GM12878 (cell line): ENCODE measurements around the gene MSL1. TPM values are rescaled to one million over a fixed set of nuclear protein-coding genes. Genes with fewer than 3 reads are reported as not detected.

Experiments
- CBFB ChIP-seq: IDR thresholded peaks from 2 replicates; pipeline ENCODE4 v1.6.1; 2016; ENCODE audit warnings: antibody characterized with exemption, low read depth
- CBX3 ChIP-seq: fragments of 200-600 bp; sonication (generic); IDR thresholded peaks from 2 replicates; pipeline ENCODE4 v1.6.1; 2016; ENCODE audit warnings: low read depth, borderline replicate concordance
- CREB1 ChIP-seq: IDR thresholded peaks from 2 replicates; pipeline ENCODE4 v1.6.1; 2012; ENCODE audit warnings: low read depth, mild to moderate bottlenecking, inconsistent platforms
- FOXK2 ChIP-seq: fragments of 450-650 bp; IDR thresholded peaks from 2 replicates; pipeline ENCODE4 v1.6.1; 2017; ENCODE audit warnings: mild to moderate bottlenecking, moderate library complexity
- FOXM1 ChIP-seq: IDR thresholded peaks from 2 replicates; pipeline ENCODE4 v1.6.1; 2012; ENCODE audit warnings: low read depth, mild to moderate bottlenecking, inconsistent platforms, low read length, moderate library complexity
- MEF2A ChIP-seq: IDR thresholded peaks from 2 replicates; pipeline ENCODE4 v1.6.1; 2011; ENCODE audit warnings: low read depth, mild to moderate bottlenecking, low read length, moderate library complexity; ENCODE audit not compliant: insufficient read depth
- NFXL1 ChIP-seq: fragments of 450-650 bp; IDR thresholded peaks from 2 replicates; pipeline ENCODE4 v1.6.1; 2017; ENCODE audit warnings: antibody characterized with exemption, mild to moderate bottlenecking, borderline replicate concordance
- RELB ChIP-seq: fragments of 450-650 bp; IDR thresholded peaks from 2 replicates; pipeline ENCODE4 v1.6.1; 2017; ENCODE audit warnings: low read depth, mild to moderate bottlenecking, moderate library complexity
- RFX5 ChIP-seq: IDR thresholded peaks from 2 replicates; pipeline ENCODE4 v1.6.1; 2011; ENCODE audit warnings: low read depth, low read length, improper control_type of control experiment
- TBL1XR1 ChIP-seq: IDR thresholded peaks from 2 replicates; pipeline ENCODE4 v1.6.1; 2012; ENCODE audit warnings: low read depth, low read length, improper control_type of control experiment
- YY1 ChIP-seq: IDR thresholded peaks from 2 replicates; pipeline ENCODE4 v1.6.1; 2011; ENCODE audit warnings: low read depth, mild to moderate bottlenecking, low read length
- ZBTB4 ChIP-seq: fragments of 450-650 bp; formaldehyde crosslinking; IDR thresholded peaks from 2 replicates; pipeline ENCODE4 v1.4.0; 2022; ENCODE audit warnings: mild to moderate bottlenecking, moderate library complexity
- ZNF687 ChIP-seq: fragments of 450-650 bp; IDR thresholded peaks from 2 replicates; pipeline ENCODE4 v1.6.1; 2017; ENCODE audit warnings: mild to moderate bottlenecking, moderate library complexity
- polyA plus RNA-seq, 11 experiments: library from polyadenylated mRNA; depleted of rRNA in 4 of 11; unstranded in 6 of 11; stranded (reverse) in 5 of 11; fragments of >200 nt; fragmentation: Nextera tagmentation in 4 of 11; fragmentation: Illumina TruSeq in 1 of 11; extraction: Ambion mirVana in 4 of 11; extraction: Trizol in 1 of 11; gene quantifications; 1 replicate in 1 of 11; 2 replicates in 10 of 11; pipeline versions ENCODE4 v1.2.1 to v1.2.3, GENCODE V29; 2011 to 2016; ENCODE audit warnings: inconsistent platforms in 2 of 11, missing spikeins in 2 of 11, low read depth in 1 of 11
- total RNA-seq, 4 experiments: library from RNA; depleted of rRNA in 3 of 4; stranded (reverse); fragments of >200 nt in 3 of 4; fragmentation: Illumina TruSeq in 1 of 4; extraction: Trizol in 1 of 4; gene quantifications; 2 replicates each; pipeline versions ENCODE4 v1.2.1 to v1.2.3, GENCODE V29; 2013 to 2021

MSL1 gene
- total and polyA plus RNA-seq, 10 of the 15 experiments (the other 5 are each of a cell fraction or from before 2014, with no cell fraction given), result 6.1 to 95.2 (median 51.8) TPM

- TF ChIP-seq ZNF687 (no peak), YY1 (no peak), MEF2A (no peak), CREB1 (no peak), NFXL1 (no peak), ZBTB4 (CRISPR knock-in tag) (no peak), RFX5 (no peak), RELB (no peak), CBX3 (no peak), FOXM1 (no peak), FOXK2 (no peak), CBFB (no peak), TBL1XR1 (no peak)
Observed at GRCh38 chr17:40181205-40181604, 59.4 kb downstream of the MSL1 start (continued).
